Transverse colon (tissue), 4 donors: Measurements from ENCODE around the gene HDC. TPM values are rescaled to one million over a fixed set of nuclear protein-coding genes. Genes with fewer than 3 reads are reported as not detected.

Source experiments
- DNase-seq: peaks from one replicate; pipeline ENCODE4 v3.0.0-alpha.2; 2019
- H3K27ac ChIP-seq, 4 donors: fragments of 200-600 bp; sonication (generic); 2 replicates each; pipeline ENCODE4 v1.5.1; 2016 to 2018; ENCODE audit warnings: inconsistent platforms in 4 of 4
- H3K27me3 ChIP-seq: fragments of 200-600 bp; sonication (generic); 2 replicates; pipeline ENCODE4 v1.5.1; 2017; ENCODE audit warnings: inconsistent platforms
- H3K36me3 ChIP-seq, 4 donors: fragments of 200-600 bp; sonication (generic); 2 replicates each; pipeline ENCODE4 v1.5.1; 2017 to 2019; ENCODE audit warnings: inconsistent platforms in 4 of 4
- H3K4me1 ChIP-seq, 4 donors: fragments of 200-600 bp; sonication (generic); 2 replicates each; pipeline ENCODE4 v1.5.1; 2017 to 2020; ENCODE audit warnings: inconsistent platforms in 4 of 4
- H3K4me3 ChIP-seq, 4 donors: fragments of 200-600 bp; sonication (generic); 1 replicate in 1 of 4; 2 replicates in 3 of 4; pipeline versions ENCODE4 v1.5.1 to v1.6.1; 2017 to 2019; ENCODE audit warnings: inconsistent platforms in 4 of 4
- H3K9me3 ChIP-seq, 2 donors: fragments of 200-600 bp; sonication (generic); 2 replicates each; pipeline ENCODE4 v1.5.1; 2017 to 2019; ENCODE audit warnings: inconsistent platforms in 2 of 2
- CTCF ChIP-seq, 5 experiments: fragments of 200-600 bp in 3 of 5; fragments of 450-650 bp in 2 of 5; sonication (generic) in 3 of 5; IDR thresholded peaks; 1 replicate in 2 of 5; 2 replicates in 3 of 5; pipeline ENCODE4 v1.5.1; 2016 to 2017; ENCODE audit warnings: antibody characterized with exemption in 5 of 5, inconsistent platforms in 3 of 5, mild to moderate bottlenecking in 2 of 5, moderate library complexity in 1 of 5
- EP300 ChIP-seq: sonication (generic); formaldehyde crosslinking; IDR thresholded peaks from one replicate; pipeline ENCODE4 v1.6.1; 2017; ENCODE audit warnings: antibody characterized with exemption, low read depth
- POLR2A ChIP-seq: fragments of 450-650 bp; IDR thresholded peaks from one replicate; pipeline ENCODE4 v1.6.1; 2016; ENCODE audit warnings: antibody characterized with exemption, mild to moderate bottlenecking, moderate library complexity
- POLR2AphosphoS5 ChIP-seq, 3 donors: sonication (generic); formaldehyde crosslinking; IDR thresholded peaks; one replicate each; pipeline ENCODE4 v1.6.1; 2016; ENCODE audit warnings: antibody characterized with exemption in 3 of 3
- WGBS, 2 donors: methylation state at CpG; one replicate each; pipeline ENCODE4 v1.1.5; 2018; ENCODE audit warnings: low coverage in 1 of 2; 5-methylcytosine and 5-hydroxymethylcytosine counted together
- in situ Hi-C, 4 donors: fragments of 200-750 bp; cut with MboI; loops; one replicate each; pipeline versions ENCODE4 v1.15.0 to v1.15.1; 2017; ENCODE audit warnings: low sequenced_read_pairs in 3 of 4, low pct_ligation_motif_present in 1 of 4, low pct_unique_long_range_greater_than_20kb in 1 of 4
- intact Hi-C: fragments of 100-400 bp; cut with DNase I; formaldehyde crosslinking; loops from one replicate; pipeline ENCODE4 v1.15.1; 2023; ENCODE audit warnings: low total_unique reads
- total RNA-seq, 4 donors: library from RNA; depleted of rRNA; stranded (reverse); fragments of >200 nt; gene quantifications; one replicate each; pipeline ENCODE4 v1.1.0, GENCODE V29; 2016

HDC gene
- total RNA-seq, 4 donors from 2014 or later, result 0.14 to 0.64 TPM; not detected in 2

GRCh38 chr15:50251638-50252182 lies 13.8 kb downstream of the HDC start:
- in situ Hi-C loops (no loop called here), intact Hi-C loops (no loop called here)
- H3K4me3 ChIP-seq, result no peak overlapping the region
- no peak for TF ChIP-seq POLR2A
- no peak for TF ChIP-seq EP300
- no peak for TF ChIP-seq POLR2AphosphoS5 (IDR thresholded peaks at IDR 0.05)
- TF ChIP-seq CTCF (IDR thresholded peaks at IDR 0.05), result no peak
- H3K36me3 ChIP-seq, result no peaks in the 10 kb centered on the region
- DNase-seq, result no peak
- peaks cover 0 to 3% (median 0%) of the 10 kb centered on the region in 4 donors for H3K4me1 ChIP-seq
- 89 to 97% methylated on average over 6 to 11 of the region's 11 CpGs for WGBS, 2 donors
- H3K9me3 ChIP-seq, result no peaks in the 10 kb centered on the region
- H3K27ac ChIP-seq, result no peak overlapping the region
- no peaks in the 10 kb centered on the region for H3K27me3 ChIP-seq

GRCh38 chr15:50250760-50251394 lies 14.6 kb downstream of the HDC start:
- intact Hi-C loops (no loop called here), in situ Hi-C loops (no loop called here)
- Histone ChIP-seq H3K36me3 (no peaks in the 10 kb centered on the region), H3K4me1 (peaks cover 0 to 3% (median 0%) of the 10 kb centered on the region in 4 donors), H3K9me3 (no peaks in the 10 kb centered on the region), H3K4me3 (no peak overlapping the region), H3K27me3 (no peaks in the 10 kb centered on the region), H3K27ac (no peak overlapping the region)
- TF ChIP-seq CTCF (IDR thresholded peaks at IDR 0.05) (no peak), EP300 (no peak), POLR2A (no peak), POLR2AphosphoS5 (IDR thresholded peaks at IDR 0.05) (no peak)
- 86 to 89% methylated on average over 4 to 6 of the region's 6 CpGs for WGBS, 2 donors
- DNase-seq, result no peak

GRCh38 chr15:50249704-50250103 lies 15.8 kb downstream of the HDC start:
- Histone ChIP-seq H3K36me3 (no peaks in the 10 kb centered on the region), H3K27me3 (no peaks in the 10 kb centered on the region), H3K27ac (no peak overlapping the region), H3K4me3 (no peak overlapping the region), H3K9me3 (no peaks in the 10 kb centered on the region), H3K4me1 (peaks cover 0 to 3% (median 0%) of the 10 kb centered on the region in 4 donors)
- DNase-seq, result no peak
- intact Hi-C loops, result no loop called here
- 68% methylated on average over 2 of the region's 2 CpGs; no CpG with 5 or more reads in 1 of the 2 donors for WGBS, 2 donors
- in situ Hi-C loops, result no loop called here
- TF ChIP-seq POLR2A, result no peak

GRCh38 chr15:50248994-50249582 lies 16.4 kb downstream of the HDC start:
- peaks cover 0 to 3% (median 0%) of the 10 kb centered on the region in 4 donors for H3K4me1 ChIP-seq
- H3K36me3 ChIP-seq, result no peaks in the 10 kb centered on the region
- no peak overlapping the region for H3K4me3 ChIP-seq
- DNase-seq, result no peak
- WGBS, 2 donors, result 65 to 87% methylated on average over 2 to 4 of the region's 4 CpGs
- TF ChIP-seq CTCF (IDR thresholded peaks at IDR 0.05) (no peak), POLR2AphosphoS5 (IDR thresholded peaks at IDR 0.05) (no peak), POLR2A (no peak), EP300 (no peak)
- H3K9me3 ChIP-seq, result no peaks in the 10 kb centered on the region
- intact Hi-C loops, result no loop called here
- no peak overlapping the region for H3K27ac ChIP-seq
- H3K27me3 ChIP-seq, result no peaks in the 10 kb centered on the region
- in situ Hi-C loops, result no loop called here
